Left lung (tissue), 10 donors: Measurements from ENCODE around the gene MZB1. TPM values are rescaled to one million over a fixed set of nuclear protein-coding genes. Genes with fewer than 3 reads are reported as not detected.
A peak's percentile ranks its signal among the peaks of the same experiment; 100 is the strongest.

Experiments
- ATAC-seq: fragments of 200-7000 bp; cut with Tn5 transposase; one replicate; pipeline ENCODE4 v1.9.1; 2020; ENCODE audit warnings: moderate library complexity
- DNase-seq, 4 donors: peaks; one replicate each; pipeline ENCODE4 v3.0.0-alpha.2; 2013 to 2020
- H3K27ac ChIP-seq, 2 donors: fragments of 200-600 bp; sonication (generic) in 1 of 2; one replicate each; pipeline versions ENCODE4 v1.5.0 to v1.8.0; 2020 to 2021
- H3K27me3 ChIP-seq, 2 donors: fragments of 200-600 bp; sonication (generic) in 1 of 2; one replicate each; pipeline versions ENCODE4 v1.5.0 to v1.8.0; 2020 to 2021
- H3K36me3 ChIP-seq, 2 donors: fragments of 200-600 bp; sonication (generic) in 1 of 2; one replicate each; pipeline versions ENCODE4 v1.5.0 to v1.8.0; 2020 to 2021
- H3K4me1 ChIP-seq, 2 donors: fragments of 200-600 bp; one replicate each; pipeline ENCODE4 v1.8.0; 2021
- H3K4me3 ChIP-seq, 2 donors: fragments of 200-600 bp; sonication (generic) in 1 of 2; one replicate each; pipeline versions ENCODE4 v1.5.0 to v1.8.0; 2020 to 2021; ENCODE audit warnings: mild to moderate bottlenecking in 1 of 2
- H3K9me3 ChIP-seq, 2 donors: fragments of 200-600 bp; sonication (generic) in 1 of 2; one replicate each; pipeline versions ENCODE4 v1.5.0 to v1.8.0; 2020 to 2021
- intact Hi-C, 2 donors: fragments of 100-400 bp; cut with DNase I; formaldehyde crosslinking; loops; one replicate each; pipeline versions ENCODE4 v1.11.2 to v1.14.2; 2022
- polyA plus RNA-seq, 6 donors: library from polyadenylated mRNA; unstranded; fragments of 120-200 nt; gene quantifications; one replicate each; pipeline ENCODE4 v1.2.1, GENCODE V29; 2013; ENCODE audit not compliant: insufficient read length in 6 of 6
- total RNA-seq, 2 donors: library from RNA; stranded (reverse); fragmentation: NEBNext Ultra II Directional; extraction: Animal tissue kit (Norgen Biotek cat#: 25700); gene quantifications; one replicate each; pipeline ENCODE4 v1.2.1, GENCODE V29; 2021
- TF ChIP-seq, protein P1 (sequence below), 2 donors: fragments of 200-600 bp; sonication (generic) in 1 of 2; IDR thresholded peaks; one replicate each; pipeline versions ENCODE4 v1.5.0 to v1.8.0; 2021; ENCODE audit warnings: antibody characterized with exemption in 2 of 2
- donor health status: DM: no; HTN: yes; CAD: no.
- donor health status: DM: no; HTN: no; CAD: no.

The MZB1 gene
- total and polyA plus RNA-seq, 8 donors: 0.41 to 10.6 (median 0.72) TPM

- Histone ChIP-seq H3K36me3 (peaks cover 0 to 46% of the 10 kb centered on the region in 2 donors), H3K9me3 (no peaks in the 10 kb centered on the region), H3K4me3 (no peak overlapping the region), H3K27me3 (no peaks in the 10 kb centered on the region), H3K27ac (no peak overlapping the region), H3K4me1 (no peaks in the 10 kb centered on the region)
- DNase-seq (no peak), ATAC-seq (no peak)
- intact Hi-C loops: no loop called here
- TF ChIP-seq, protein P1, sequence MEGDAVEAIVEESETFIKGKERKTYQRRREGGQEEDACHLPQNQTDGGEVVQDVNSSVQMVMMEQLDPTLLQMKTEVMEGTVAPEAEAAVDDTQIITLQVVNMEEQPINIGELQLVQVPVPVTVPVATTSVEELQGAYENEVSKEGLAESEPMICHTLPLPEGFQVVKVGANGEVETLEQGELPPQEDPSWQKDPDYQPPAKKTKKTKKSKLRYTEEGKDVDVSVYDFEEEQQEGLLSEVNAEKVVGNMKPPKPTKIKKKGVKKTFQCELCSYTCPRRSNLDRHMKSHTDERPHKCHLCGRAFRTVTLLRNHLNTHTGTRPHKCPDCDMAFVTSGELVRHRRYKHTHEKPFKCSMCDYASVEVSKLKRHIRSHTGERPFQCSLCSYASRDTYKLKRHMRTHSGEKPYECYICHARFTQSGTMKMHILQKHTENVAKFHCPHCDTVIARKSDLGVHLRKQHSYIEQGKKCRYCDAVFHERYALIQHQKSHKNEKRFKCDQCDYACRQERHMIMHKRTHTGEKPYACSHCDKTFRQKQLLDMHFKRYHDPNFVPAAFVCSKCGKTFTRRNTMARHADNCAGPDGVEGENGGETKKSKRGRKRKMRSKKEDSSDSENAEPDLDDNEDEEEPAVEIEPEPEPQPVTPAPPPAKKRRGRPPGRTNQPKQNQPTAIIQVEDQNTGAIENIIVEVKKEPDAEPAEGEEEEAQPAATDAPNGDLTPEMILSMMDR (IDR thresholded peaks at IDR 0.05): no peak
Measured at GRCh38 chr5:139374909-139375308, 14.8 kb downstream of the MZB1 start.

GRCh38 chr5:139371482-139372435 lies 18.0 kb downstream of the MZB1 start:
- Histone ChIP-seq H3K27ac (no peak overlapping the region), H3K36me3 (peaks cover 0 to 73% of the 10 kb centered on the region in 2 donors)
- ATAC-seq: peak; percentile 74

GRCh38 chr5:139369181-139369580 lies 20.5 kb downstream of the MZB1 start:
- H3K36me3 ChIP-seq: peaks cover 3 to 94% of the 10 kb centered on the region in 2 donors
- no peak overlapping the region for H3K27ac ChIP-seq
- H3K4me1 ChIP-seq: no peaks in the 10 kb centered on the region
- intact Hi-C loops: no loop called here
- H3K27me3 ChIP-seq: no peaks in the 10 kb centered on the region
- no peak for DNase-seq
- no peak overlapping the region for H3K4me3 ChIP-seq
- ATAC-seq: no peak
- TF ChIP-seq, protein P1 (IDR thresholded peaks at IDR 0.05): no peak
- no peaks in the 10 kb centered on the region for H3K9me3 ChIP-seq

More at GRCh38 chr5:139371482-139372435, 18.0 kb downstream of the MZB1 start:
- H3K4me3 ChIP-seq: no peak overlapping the region
- H3K9me3 ChIP-seq: no peaks in the 10 kb centered on the region
- TF ChIP-seq, protein P1 (IDR thresholded peaks at IDR 0.05): no peak
- DNase-seq: no peak
- H3K4me1 ChIP-seq: no peaks in the 10 kb centered on the region
- intact Hi-C loops: no loop called here
- no peaks in the 10 kb centered on the region for H3K27me3 ChIP-seq

DNA sequence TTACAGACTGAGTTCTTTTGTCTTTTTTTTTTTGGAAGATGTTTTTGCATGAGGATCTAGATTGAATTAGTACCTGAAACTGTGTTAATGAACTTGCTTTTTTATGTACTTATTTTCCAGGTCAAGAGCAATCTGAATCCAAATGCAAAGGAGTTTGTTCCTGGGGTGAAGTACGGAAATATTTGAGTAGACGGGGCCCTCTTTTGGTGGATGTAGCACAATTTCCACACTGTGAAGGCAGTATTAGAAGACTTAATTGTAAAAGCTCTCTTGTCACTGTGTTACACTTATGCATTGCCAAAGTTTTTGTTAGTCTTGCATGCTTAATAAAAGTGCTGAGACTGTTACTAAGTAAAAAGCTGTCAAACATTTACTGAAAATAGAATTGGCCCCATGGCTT lies 21.1 kb downstream of the MZB1 start:
- intact Hi-C loops: no loop called here
- no peak for ATAC-seq
- H3K36me3 ChIP-seq: peaks cover 3 to 97% of the 10 kb centered on the region in 2 donors
- H3K9me3 ChIP-seq: no peaks in the 10 kb centered on the region
- no peaks in the 10 kb centered on the region for H3K4me1 ChIP-seq
- no peak overlapping the region for H3K4me3 ChIP-seq
- H3K27ac ChIP-seq: no peak overlapping the region
- no peaks in the 10 kb centered on the region for H3K27me3 ChIP-seq
- TF ChIP-seq, protein P1 (IDR thresholded peaks at IDR 0.05): no peak
- no peak for DNase-seq

GRCh38 chr5:139364466-139364865 lies 25.2 kb downstream of the MZB1 start:
- intact Hi-C loops: no loop called here
- Histone ChIP-seq H3K9me3 (no peaks in the 10 kb centered on the region), H3K4me3 (no peak overlapping the region), H3K36me3 (peaks cover 3 to 69% of the 10 kb centered on the region in 2 donors), H3K27me3 (no peaks in the 10 kb centered on the region), H3K27ac (no peak overlapping the region), H3K4me1 (no peaks in the 10 kb centered on the region)
- TF ChIP-seq, protein P1 (IDR thresholded peaks at IDR 0.05): no peak
- no peak for DNase-seq
- ATAC-seq: no peak
